Measurements from ENCODE around the gene CDK5R1.
"Not testable (repeated sequence)": the region's sequence is repeated elsewhere in the genome, so short reads cannot be mapped to it uniquely, and the experiment has no call there.

Gene CDK5R1

DNA sequence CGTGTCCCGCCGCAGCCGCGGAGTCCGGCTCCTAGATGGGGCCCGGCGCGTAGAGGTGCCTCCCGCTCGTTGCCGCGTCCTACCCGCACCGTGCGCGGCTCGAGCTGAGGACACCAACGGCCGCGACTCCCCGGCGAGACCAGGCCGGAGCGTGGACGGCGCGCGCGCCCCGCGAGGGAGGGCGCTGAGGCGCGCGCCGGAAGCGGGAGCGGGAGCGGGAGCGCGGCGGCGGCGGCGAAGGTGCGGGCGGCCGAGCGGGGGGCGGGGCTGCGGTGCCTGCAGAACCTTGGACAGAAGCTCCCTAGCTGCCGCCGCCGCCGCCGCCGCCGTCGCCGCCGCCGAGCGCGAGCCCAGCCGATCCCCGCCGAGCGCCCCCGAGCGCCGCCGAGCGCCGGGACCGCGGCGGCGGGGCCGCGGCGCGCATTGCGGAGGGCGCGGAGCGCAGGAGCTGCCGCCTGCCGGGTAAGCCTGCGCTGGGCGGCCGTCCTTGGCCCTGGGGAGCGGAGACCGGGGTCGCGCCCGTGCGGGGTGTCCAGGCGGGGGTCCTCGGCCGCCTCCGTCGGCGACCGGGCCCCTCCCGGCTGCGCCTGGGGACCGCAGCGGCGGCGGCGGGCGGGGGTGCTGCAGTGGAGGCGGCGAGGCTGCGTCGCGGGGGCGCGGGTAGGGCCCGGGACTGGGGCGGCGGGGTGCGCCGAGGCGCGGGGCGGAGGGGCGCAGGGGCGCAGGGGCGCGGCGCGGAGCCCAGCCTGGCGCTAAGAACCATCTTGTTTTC lies at the start of gene CDK5R1:
Gene CDK5R1 (plus strand): TSS at position 293 of the 772 bp plus-strand sequence. CDS start 628 bp downstream, outside the sequence.
- DNase-seq (ENCODE audit: low read depth): peak; percentile 78

GRCh38 chr17:32440722-32441121 lies 46.1 kb upstream of the CDK5R1 start:
- DNase-seq (ENCODE audit: low read depth): no peak

GRCh38 chr17:32441886-32442285 lies 44.9 kb upstream of the CDK5R1 start:
- no peak for DNase-seq (ENCODE audit: low read depth)

- DNase-seq (ENCODE audit: low read depth): no peak
Observed at GRCh38 chr17:32443827-32444300, 42.9 kb upstream of the CDK5R1 start.

DNA sequence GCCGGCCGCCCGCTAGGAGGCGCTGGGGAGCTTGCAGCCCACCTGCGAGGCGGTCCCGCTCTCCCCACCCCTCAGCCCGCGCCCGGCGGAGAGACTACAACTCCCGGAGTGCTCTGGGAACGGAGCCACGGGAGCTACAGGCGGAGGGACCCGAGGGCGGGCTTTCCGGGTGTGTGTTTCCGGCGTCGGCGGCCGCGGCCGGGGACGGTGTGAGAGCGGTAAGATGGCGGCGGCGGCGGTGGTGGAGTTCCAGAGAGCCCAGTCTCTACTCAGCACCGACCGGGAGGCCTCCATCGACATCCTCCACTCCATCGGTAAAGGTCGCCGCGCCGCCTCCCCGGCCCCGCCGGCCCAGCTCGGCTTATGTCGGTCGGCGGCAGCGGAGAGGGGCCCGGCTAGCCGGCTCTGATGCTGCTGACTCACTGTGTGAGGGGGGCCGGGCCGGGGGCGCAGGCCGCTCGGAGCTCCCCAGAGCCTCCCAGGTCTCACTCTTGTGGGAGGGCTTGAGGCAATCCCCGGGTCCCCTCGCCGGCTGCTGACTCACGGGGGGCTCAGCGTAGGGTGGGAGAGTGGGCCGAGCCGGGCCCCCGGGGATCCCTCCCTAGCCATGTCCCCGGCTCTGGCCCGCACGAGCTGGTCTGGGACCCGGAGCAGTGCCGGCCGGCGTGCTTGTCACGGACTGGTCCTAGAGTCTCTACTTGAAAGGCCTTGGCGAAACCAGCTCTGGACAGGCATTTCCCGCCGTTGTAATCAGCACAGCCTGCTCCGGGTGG lies 42.3 kb upstream of the CDK5R1 start, which contains the start of gene PSMD11:
Gene PSMD11 (plus strand): TSS at position 210 of the 773 bp plus-strand sequence. CDS start 14 bp downstream, at position 224.
- DNase-seq (ENCODE audit: low read depth): peak; percentile 99

DNA sequence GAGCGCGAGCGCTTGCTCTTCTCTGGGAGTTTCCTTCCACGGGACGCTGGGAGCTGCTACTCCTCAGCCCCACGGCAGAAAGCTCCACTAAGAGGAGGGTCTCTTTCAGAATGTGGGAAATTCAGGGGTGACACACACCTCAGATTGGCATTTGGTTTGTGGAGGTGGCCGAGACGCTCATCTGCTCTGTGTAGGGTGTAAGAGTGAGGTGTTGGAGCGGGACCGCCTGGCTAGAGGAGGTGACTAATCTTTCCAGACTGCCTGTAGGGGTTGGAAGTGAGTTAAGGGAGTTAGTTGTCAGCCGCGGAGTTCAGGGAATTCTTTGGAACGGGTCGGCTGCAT lies 41.7 kb upstream of the CDK5R1 start:
- DNase-seq (ENCODE audit: low read depth): peak; percentile 29

- DNase-seq (ENCODE audit: low read depth): no peak
Observed at GRCh38 chr17:32445497-32445896, 41.3 kb upstream of the CDK5R1 start.

DNA sequence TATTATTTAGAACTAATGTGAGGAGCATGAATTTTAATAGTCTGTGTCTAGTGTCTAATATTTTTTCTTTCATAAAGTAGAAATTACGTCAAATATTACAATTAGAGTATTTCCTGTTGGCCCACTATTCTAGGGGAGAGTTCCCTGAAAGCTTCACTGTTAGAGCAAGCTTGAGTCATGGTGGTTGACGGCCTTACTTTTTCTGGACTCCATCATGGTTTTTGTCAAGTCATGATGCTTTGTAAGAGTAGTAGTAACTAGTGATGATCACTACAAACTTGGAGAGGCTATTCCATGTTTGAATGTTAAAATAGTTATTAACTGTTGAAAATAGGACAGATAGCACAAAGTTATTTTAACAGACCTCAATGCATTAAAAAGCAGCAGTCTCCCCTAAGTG lies 40.8 kb upstream of the CDK5R1 start:
- no peak for DNase-seq (ENCODE audit: low read depth)

DNA sequence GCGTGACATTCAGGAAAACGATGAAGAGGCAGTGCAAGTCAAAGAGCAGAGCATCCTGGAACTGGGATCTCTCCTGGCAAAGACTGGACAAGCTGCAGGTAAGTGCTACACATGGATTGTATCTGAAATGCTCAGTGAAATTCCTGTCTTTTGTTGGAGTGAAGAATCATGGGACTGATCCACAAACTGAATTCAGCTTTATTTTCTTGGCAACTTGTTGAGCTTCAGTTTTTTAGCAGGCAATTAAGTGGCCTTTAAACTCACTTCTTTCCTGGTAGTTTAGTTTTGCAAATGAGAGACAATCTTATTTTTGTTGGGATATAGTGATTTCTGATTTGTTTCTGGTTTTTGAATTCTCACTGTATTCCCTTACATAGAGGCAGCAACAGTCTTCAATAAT lies 39.8 kb upstream of the CDK5R1 start:
- DNase-seq (ENCODE audit: low read depth): no peak

DNA sequence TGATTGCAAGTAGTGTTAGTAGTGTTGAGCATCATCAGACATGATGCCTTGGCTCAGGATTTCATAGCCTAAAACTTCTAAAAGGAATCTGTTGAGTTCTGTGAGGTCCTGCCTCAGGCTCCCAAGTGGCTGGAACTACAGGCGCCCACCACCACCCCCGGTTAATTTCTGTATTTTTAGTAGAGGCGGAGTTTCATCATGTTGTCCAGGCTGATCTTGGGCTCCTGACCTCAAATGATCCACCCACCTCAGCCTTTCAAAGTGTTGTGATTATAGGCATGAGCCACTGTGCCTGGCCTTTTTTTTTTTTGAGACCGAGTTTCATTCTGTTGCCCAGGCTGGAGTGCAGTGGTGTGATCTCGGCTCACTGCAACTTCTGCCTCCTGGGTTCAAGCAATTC lies 36.8 kb upstream of the CDK5R1 start:
- DNase-seq (ENCODE audit: low read depth): no peak

- DNase-seq (ENCODE audit: low read depth): not testable (repeated sequence)
Observed at GRCh38 chr17:32450379-32450778, 36.4 kb upstream of the CDK5R1 start.

DNA sequence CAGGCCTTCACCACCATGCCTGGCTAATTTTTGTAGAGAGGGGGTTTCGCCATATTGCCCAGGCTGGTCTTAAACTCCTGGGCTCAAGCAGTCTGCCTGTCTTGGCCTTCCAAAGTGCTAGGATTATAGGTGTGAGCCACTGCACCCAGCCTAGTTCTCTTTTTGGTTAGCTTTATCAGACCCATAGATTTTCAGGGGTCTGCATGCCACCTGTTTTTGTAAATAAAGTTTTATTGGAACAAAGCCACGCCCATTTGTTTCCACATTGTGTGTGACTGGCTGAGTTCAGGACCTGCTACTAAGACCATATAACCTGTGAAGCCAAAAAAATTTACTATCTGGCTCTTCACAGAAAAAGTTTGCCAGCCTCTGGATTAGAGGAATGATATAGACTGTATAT lies 34.9 kb upstream of the CDK5R1 start:
- no peak for DNase-seq (ENCODE audit: low read depth)

- no peak for DNase-seq (ENCODE audit: low read depth)
Observed at GRCh38 chr17:32452281-32452680, 34.5 kb upstream of the CDK5R1 start.

DNA sequence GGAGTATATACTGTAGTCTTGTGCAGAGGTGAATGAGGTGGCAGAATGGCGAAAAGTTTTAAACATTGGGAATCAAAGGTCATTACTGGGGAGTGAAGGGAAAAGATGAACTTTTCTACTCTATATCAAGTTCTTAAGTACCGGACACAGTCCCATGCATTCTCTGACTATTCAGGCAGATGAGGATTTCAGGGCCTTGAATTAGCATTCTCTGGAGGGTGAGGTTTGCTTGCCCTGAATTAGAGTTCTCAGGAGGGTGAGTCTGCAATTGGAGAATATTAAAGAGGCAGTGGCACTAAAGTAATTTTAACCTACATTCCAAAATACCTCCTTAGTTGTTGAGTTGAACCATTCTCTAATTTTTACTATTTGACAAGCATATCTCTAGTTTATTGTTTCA lies 33.4 kb upstream of the CDK5R1 start:
- DNase-seq (ENCODE audit: low read depth): no peak

- no peak for DNase-seq (ENCODE audit: low read depth)
Observed at GRCh38 chr17:32458371-32458770, 28.4 kb upstream of the CDK5R1 start.

DNA sequence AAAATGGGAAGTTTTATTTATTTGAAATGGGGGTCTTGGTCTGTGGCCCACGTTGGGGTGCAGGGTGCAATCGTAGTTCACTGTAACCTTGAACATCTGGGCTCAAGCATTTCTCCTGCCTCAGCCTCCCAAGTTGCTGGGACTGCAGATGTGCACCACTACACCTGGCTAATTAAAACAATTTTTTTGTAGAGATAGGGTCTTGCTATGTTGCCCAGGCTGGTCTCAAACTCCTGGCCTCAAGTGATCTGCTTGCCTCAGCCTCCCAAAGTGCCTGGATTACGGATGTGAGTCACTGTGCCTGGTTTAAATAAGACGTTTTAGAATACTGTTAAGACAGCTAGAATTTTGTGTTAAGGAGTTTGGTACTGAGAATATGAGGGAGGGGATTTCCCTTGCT lies 26.7 kb upstream of the CDK5R1 start:
- DNase-seq (ENCODE audit: low read depth): no peak

- DNase-seq (ENCODE audit: low read depth): no peak
Observed at GRCh38 chr17:32461498-32461852, 25.3 kb upstream of the CDK5R1 start.

GRCh38 chr17:32461853-32462617 lies 24.8 kb upstream of the CDK5R1 start:
- peak; percentile 47 for DNase-seq (ENCODE audit: low read depth)

DNA sequence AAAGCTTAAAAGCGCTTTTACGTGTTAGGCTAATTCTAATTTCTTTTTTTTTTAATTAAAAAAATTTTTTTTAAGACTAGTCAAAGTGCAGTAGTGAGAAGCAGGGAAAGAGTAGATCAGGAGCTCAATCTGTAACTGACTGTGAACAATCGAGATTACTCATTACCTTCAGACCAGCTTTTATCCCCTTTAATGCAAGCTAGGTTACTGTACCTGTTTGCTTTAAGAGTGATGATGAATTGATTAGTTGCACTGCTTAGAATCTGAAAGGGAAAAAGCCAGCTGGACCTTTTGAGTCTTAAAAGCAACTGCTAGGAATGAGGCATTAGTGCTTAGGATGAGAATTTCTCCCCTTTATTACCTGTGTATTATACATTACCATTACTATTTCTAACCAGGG lies 23.5 kb upstream of the CDK5R1 start:
- no peak for DNase-seq (ENCODE audit: low read depth)

DNA sequence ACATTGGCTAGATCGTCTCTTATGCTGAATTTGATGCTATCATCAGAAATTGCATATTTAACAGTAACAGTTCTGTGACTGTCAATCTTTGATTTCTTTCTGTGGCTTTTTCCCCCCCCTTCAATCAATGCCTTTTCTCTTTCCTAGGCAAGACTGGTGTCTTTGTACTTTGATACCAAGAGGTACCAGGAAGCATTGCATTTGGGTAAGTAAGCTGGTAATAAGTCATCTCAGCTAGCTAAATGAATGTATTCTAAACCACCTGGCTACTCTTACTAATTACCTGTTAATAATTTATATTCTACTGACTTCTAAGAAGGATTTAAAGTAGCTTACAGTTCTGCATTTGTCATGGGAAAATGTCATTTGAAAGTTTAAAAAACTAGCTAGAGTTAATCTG lies 22.4 kb upstream of the CDK5R1 start:
- DNase-seq (ENCODE audit: low read depth): no peak

DNA sequence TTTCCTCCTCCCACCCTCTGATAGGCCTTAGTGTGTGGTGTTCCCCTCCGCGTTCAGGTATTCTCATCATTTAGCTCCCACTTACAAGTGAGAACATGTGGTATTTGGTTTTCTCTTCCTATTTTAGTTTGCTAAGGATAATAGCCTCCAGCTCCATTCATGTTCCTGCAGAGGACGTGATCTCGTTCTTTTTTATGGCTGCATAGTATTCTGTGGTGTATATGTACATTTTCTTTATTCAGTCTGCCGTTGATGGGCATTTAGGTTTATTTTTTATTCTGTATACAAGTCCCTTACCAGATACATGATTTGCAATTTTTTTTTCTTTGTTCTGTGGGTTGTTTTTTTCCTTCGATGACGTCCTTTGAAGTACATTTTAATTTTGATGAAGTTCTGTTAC lies 18.8 kb upstream of the CDK5R1 start:
- no peak for DNase-seq (ENCODE audit: low read depth)

DNA sequence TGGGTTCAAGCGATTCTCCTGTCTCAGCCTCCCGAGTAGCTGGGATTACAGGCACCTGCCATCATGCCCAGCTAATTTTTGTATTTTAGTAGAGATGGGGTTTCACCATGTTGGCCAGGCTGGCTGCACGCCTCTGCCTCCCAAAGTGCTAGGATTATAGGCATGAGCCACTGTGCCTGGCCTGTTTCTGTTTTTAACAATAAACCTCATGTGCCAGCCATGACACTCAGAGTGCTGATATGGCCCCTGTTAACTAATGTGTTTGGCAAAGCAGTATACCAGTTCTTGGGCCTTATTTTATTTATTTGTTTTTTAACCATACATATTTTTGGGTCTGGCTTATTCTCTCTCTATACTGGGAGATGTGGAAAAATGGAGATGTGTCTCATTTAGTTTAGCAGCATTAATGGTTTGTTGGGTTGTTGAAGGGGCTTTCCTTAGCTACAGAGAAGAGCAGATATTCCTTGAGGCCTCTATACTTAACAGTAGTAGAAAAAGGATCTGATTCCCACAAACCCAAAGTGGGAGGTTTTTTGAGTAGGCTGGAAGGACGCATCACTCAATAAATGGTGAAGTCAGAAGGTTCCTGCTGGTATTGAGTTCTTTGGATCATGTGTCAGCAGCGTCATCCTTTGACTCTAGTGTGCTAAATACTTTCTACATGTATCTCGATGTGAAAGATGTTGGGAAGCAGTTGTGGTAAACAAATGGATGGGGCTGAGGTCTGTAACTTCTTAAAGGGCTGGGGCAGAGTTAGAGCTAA lies 16.2 kb upstream of the CDK5R1 start:
- no peak for DNase-seq (ENCODE audit: low read depth)

Measured in activated T-cell treated with anti-CD3 and anti-CD28 coated beads for 48 hours (primary cell).